HL-60 (cell line): Measurements from ENCODE around the gene TIMP3.

Experiments used
- GABPA ChIP-seq: IDR thresholded peaks from 2 replicates; pipeline ENCODE4 v1.6.1; 2012; ENCODE audit warnings: low read depth
- POLR2AphosphoS5 ChIP-seq: IDR thresholded peaks from 2 replicates; pipeline ENCODE4 v1.6.1; 2012; ENCODE audit warnings: low read depth
- SPI1 ChIP-seq: IDR thresholded peaks from 2 replicates; pipeline ENCODE4 v1.6.1; 2012; ENCODE audit warnings: low read depth, mild to moderate bottlenecking, borderline replicate concordance
- TF ChIP-seq, protein P1 (sequence below): IDR thresholded peaks from one replicate; pipeline ENCODE4 v1.5.1; 2011; ENCODE audit warnings: low read length, control low read depth, inconsistent platforms; ENCODE audit not compliant: insufficient read depth
- TF ChIP-seq, protein P2 (sequence below): IDR thresholded peaks from 2 replicates; pipeline ENCODE4 v1.6.1; 2012; ENCODE audit warnings: low read depth; ENCODE audit not compliant: insufficient replicate concordance

DNA sequence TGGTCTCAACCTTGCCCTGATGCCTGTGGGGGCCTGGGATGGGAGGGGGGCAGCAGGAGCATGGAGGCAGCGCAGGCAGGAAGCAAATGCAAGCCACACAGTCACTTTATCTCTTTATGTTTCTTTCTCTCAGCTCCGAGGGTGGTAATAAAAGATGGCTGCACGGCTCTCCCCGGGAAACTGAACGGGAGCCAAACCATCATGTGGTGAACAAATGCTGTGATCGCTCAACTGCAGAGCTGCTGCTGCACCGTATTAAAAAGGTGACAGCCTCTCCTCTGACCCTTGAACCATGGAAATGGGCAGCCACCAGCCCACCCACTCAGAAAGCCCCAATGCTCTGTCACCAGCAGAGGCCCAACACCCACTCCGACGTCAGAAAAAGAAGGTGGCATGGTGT, 110.0 kb downstream of the TIMP3 start:
- TF ChIP-seq POLR2AphosphoS5, result no peak
- TF ChIP-seq, protein P1, sequence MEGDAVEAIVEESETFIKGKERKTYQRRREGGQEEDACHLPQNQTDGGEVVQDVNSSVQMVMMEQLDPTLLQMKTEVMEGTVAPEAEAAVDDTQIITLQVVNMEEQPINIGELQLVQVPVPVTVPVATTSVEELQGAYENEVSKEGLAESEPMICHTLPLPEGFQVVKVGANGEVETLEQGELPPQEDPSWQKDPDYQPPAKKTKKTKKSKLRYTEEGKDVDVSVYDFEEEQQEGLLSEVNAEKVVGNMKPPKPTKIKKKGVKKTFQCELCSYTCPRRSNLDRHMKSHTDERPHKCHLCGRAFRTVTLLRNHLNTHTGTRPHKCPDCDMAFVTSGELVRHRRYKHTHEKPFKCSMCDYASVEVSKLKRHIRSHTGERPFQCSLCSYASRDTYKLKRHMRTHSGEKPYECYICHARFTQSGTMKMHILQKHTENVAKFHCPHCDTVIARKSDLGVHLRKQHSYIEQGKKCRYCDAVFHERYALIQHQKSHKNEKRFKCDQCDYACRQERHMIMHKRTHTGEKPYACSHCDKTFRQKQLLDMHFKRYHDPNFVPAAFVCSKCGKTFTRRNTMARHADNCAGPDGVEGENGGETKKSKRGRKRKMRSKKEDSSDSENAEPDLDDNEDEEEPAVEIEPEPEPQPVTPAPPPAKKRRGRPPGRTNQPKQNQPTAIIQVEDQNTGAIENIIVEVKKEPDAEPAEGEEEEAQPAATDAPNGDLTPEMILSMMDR, result no peak
- TF ChIP-seq SPI1, result no peak
- TF ChIP-seq, protein P2, sequence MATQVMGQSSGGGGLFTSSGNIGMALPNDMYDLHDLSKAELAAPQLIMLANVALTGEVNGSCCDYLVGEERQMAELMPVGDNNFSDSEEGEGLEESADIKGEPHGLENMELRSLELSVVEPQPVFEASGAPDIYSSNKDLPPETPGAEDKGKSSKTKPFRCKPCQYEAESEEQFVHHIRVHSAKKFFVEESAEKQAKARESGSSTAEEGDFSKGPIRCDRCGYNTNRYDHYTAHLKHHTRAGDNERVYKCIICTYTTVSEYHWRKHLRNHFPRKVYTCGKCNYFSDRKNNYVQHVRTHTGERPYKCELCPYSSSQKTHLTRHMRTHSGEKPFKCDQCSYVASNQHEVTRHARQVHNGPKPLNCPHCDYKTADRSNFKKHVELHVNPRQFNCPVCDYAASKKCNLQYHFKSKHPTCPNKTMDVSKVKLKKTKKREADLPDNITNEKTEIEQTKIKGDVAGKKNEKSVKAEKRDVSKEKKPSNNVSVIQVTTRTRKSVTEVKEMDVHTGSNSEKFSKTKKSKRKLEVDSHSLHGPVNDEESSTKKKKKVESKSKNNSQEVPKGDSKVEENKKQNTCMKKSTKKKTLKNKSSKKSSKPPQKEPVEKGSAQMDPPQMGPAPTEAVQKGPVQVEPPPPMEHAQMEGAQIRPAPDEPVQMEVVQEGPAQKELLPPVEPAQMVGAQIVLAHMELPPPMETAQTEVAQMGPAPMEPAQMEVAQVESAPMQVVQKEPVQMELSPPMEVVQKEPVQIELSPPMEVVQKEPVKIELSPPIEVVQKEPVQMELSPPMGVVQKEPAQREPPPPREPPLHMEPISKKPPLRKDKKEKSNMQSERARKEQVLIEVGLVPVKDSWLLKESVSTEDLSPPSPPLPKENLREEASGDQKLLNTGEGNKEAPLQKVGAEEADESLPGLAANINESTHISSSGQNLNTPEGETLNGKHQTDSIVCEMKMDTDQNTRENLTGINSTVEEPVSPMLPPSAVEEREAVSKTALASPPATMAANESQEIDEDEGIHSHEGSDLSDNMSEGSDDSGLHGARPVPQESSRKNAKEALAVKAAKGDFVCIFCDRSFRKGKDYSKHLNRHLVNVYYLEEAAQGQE, result no peak
- no peak for TF ChIP-seq GABPA
